NCI-H2029 treated with DMSO at 0.1 percent for 48 hours (cell line): Measurements from ENCODE around the gene LMNA.
"Not testable (repeated sequence)": the region's sequence is repeated elsewhere in the genome, so short reads cannot be mapped to it uniquely, and the experiment has no call there.

Source experiments
- DNase-seq: peaks from one replicate; lab custom pipeline; 2025; lab: John Stamatoyannopoulos, UW

Gene LMNA

DNA sequence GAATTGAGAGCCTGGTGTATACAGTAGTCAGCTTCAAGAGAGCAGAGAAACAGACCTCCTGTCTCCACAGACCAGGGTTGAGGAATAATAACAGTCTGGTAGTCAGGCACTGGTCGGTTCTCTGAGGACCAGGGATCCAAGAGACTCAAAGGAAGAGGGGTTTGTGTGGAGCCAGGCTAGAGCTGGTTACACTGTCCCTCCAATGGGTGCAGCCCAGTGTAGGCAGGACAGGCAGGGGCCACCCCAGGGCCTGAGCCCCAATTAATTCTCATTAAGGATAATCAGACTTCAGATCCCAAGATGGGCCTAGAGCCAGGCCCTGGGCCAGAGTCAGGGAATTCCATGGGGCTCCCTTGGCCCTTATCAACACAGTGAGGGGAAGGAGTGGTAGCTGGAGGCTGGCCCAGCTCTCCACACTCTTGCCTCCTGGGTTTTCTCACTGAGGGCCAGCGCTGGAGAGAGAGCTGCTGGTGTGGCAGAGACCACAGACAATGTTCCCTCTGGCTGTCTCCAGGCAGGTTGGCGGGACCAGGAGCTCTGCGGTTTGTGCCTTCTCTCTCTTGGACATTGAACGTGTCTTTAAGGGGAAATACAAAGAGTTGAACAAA lies 48.0 kb downstream of the LMNA start:
- no peak for DNase-seq

DNA sequence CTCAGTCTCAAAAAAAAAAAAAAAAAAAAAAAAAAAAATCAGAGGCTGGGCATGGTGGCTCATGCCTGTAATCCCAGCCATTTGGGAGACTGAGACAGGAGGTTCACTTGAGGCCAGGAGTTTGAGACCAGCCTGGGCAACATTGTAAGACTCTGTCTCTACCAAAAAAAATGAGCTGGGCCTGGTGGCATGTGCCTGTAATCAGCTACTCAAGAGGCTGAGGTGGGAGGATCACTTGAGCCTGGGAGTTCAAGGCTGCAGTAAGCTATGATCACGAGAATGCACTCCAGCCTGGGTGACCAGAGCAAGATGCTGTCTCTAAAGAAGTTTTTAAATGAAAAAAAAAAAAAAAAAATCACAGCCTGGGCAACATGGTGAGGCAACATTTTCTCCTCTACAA lies 49.2 kb downstream of the LMNA start:
- no peak for DNase-seq

GRCh38 chr1:156164125-156164831 lies 49.8 kb downstream of the LMNA start:
- DNase-seq: no peak

GRCh38 chr1:156165083-156165482 lies 50.6 kb downstream of the LMNA start:
- no peak for DNase-seq

DNA sequence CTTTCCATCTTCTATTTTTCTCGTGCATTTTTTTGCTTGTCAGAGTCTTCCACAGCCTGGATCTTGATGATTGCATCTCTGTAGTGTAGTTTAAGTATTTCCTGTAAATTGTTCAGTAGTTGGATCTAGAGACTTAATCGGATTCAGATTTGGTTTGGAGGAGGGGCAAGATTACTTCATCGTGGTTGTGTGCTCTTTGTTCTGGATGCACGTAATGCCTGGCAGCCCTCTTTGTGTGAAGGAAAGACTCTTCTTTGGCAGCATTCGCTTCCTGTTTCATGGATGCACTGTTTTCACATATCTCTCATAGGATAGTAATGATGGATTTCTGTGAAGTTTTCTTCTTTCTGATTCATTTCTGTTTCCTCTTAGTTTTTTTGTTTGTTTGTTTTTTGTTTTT lies 53.0 kb downstream of the LMNA start:
- no peak for DNase-seq

- no peak for DNase-seq
These were observed 58.4 kb downstream of the LMNA start for GRCh38 chr1:156172696-156173470.

DNA sequence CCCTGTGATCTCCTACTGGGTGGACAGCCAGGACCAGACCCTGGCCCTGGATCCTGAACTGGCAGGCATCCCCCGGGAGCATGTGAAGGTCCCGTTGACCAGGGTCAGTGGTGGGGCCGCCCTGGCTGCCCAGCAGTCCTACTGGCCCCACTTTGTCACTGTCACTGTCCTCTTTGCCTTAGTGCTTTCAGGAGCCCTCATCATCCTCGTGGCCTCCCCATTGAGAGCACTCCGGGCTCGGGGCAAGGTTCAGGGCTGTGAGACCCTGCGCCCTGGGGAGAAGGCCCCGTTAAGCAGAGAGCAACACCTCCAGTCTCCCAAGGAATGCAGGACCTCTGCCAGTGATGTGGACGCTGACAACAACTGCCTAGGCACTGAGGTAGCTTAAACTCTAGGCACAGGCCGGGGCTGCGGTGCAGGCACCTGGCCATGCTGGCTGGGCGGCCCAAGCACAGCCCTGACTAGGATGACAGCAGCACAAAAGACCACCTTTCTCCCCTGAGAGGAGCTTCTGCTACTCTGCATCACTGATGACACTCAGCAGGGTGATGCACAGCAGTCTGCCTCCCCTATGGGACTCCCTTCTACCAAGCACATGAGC lies 62.2 kb downstream of the LMNA start:
- DNase-seq: no peak

GRCh38 chr1:156177919-156178654 lies 63.6 kb downstream of the LMNA start:
- DNase-seq: no peak

GRCh38 chr1:156180471-156180870 lies 66.0 kb downstream of the LMNA start:
- no peak for DNase-seq

DNA sequence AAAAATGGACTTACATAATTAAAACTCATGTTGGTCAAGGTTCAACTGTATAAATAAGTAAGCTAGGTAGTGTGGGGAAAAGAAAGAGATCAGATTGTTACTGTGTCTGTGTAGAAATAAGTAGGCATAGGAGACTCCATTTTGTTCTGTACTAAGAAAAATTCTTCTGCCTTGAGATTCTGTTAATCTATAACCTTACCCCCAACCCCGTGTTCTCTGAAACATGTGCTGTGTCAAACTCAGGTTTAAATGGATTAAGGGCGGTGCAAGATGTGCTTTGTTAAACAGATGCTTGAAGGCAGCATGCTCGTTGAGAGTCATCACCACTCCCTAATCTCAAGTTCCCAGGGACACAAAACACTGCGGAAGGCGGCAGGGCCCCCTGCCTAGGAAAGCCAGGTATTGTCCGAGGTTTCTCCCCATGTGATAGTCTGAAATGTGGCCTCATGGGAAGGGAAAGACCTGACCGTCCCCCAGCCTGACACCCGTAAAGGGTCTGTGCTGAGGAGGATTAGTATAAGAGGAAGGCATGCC lies 66.9 kb downstream of the LMNA start:
- DNase-seq: not testable (repeated sequence)

DNA sequence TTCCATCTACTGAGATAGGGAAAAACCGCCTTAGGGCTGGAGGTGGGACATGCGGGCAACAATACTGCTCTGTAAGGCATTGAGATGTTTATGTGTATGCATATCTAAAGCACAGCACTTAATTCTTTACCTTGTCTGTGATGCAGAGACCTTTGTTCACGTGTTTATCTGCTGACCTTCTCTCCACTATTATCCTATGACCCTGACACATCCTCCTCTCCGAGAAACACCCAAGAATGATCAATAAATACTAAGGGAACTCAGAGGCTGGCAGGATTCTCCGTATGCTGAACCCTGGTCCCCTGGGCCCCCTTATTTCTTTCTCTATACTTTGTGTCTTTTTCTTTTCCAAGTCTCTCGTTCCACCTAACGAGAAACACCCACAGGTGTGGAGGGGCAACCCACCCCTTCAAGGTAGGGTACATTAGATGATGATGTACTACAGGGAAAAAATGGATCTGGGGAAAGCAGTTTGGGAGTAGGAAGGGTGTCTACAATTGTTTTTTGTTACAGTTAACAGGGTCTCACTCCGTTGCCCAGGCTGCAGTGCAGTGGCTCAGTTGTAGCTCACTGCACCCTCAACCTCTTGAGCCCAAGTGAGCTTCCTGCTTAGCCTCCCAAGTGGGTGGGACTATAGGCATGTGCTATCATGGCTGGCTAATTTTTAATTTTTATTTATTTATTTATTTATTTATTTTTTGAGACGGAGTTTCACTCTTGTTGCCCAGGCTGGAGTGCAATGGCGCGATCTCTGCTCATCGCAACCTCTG lies 67.7 kb downstream of the LMNA start:
- DNase-seq: not testable (repeated sequence)

DNA sequence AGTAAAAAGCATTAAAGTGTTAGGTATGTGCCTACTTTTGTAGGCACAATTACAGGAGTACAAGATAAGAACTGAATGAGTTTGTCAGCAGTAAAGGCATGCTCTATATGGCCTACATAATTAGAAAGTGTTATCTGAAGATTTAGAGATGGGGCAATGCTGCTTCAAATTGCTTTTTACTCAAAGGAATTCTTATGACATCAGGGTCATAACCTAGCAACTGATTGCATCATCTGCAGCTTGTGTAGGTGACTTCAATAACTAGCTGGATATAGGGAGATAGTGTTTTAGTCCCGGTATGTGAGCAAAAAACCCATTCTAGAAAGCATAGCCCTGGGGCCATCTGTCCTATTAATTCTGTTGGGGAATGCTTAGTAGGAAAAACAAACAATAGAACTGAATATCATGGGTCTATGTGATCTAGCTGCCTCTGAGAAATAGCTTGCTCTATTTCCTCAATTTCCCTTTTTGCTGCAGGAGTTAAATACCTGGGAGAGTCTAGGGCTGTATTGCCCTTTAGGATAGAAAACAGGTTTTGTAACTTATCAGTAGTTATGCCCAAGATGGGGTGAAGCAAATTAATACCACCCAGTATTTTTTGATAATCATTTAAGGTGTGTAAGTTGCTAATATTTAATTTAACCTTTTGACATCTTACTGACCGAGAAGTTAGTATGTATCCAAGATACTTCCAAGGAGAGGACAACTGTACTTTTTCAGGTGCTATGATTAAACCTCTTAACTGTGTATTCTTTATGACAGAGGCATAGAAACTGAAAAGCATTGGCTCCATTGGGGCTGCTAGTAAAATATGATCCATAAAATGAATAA lies 72.1 kb downstream of the LMNA start:
- DNase-seq: not testable (repeated sequence)
